ENCODE results near the gene FAM83E. TPM values are rescaled to one million over a fixed set of nuclear protein-coding genes. Genes with fewer than 3 reads are reported as not detected.
A peak's percentile ranks its signal among the peaks of the same experiment; 100 is the strongest.

The FAM83E gene
- total RNA-seq, 1 experiment from 2014 or later, result 1.6 TPM

DNA sequence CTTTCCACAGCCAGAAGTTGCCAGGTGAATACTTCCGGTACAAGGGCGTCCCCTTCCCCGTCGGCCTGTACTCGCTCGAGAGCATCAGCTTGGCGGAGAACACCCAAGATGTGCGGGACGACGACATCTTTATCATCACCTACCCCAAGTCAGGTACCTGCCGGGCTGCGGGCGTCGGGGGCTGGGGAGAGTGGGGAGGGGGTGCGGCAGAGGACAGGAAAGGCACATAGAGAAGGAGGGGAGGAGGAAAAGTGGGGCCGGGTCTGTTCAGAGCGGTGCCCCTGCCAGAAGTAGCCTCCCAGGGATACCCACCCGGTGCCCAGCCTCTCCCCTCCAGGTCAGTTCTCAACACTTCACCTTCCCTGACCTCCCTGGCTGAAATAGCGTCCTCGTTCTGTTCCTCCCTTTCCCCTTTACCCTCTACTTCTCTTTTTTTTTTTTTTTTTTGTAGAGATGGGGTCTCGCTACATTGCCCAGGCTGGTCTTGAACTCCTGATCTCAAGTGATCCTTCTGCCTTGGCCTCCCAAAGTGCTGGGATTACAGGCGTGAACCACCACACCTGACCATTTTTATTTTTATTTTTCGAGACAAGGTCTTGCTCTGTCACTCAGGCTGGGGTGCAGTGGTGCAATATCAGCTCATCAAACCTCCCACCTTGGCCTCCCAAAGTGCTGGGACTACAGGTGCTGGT is 38.8 kb downstream of the FAM83E start:
- no peak for DNase-seq (ENCODE audit: low read depth)

DNA sequence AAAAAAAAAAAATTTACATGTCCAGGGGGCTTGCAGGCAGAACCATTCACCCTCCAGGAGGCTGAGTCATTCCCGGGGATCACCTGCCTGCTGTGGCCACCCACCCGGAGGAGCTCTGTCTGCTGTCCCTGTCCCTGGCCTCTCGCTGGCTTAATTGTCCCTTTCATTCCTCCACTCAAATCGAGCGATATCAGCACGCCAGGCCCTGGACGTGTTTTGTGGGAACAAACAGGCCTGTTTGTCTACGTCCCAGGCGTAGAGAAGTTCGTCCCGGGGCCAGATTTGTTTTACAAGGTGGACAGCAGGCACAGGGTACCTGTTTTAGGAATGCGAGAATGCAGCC is 41.7 kb downstream of the FAM83E start:
- no peak for DNase-seq (ENCODE audit: low read depth)

DNA sequence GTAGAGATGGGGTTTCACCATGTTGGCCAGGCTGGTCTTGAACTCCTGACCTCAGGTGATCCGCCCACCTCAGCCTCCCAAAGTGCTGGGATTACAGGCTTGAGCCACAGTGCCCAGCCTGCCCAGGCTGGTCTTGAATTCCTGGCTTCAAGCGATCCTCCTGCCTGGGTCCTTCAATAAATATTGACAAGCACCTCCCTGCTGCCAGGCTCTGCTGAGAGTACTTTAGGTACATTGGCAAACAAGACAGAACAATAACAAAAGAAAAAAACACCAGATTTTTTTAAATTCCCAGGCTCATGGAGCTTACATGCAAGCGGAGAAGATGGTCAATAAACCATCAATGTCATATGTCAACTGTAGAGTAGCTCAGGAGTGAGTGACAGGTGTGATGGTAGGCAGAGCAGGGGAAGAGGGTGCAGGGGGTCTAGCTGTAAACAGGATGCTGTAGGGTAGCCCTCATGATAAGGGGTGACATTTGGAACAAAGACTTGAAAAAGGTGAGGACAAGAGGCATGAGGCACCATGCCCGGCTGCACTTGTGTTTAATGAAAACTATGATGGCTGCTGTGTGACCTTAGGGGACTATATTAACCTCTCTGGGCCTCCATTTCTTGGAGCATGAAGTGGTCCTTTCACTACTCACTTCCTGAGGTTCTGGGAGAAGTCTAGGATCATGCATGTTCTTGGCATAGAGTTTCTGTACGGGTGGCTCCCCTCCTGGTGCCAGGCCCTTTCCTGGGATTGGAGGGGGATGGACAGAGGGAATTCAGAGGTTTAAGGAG is 43.3 kb downstream of the FAM83E start:
- no peak for DNase-seq (ENCODE audit: low read depth)

DNA sequence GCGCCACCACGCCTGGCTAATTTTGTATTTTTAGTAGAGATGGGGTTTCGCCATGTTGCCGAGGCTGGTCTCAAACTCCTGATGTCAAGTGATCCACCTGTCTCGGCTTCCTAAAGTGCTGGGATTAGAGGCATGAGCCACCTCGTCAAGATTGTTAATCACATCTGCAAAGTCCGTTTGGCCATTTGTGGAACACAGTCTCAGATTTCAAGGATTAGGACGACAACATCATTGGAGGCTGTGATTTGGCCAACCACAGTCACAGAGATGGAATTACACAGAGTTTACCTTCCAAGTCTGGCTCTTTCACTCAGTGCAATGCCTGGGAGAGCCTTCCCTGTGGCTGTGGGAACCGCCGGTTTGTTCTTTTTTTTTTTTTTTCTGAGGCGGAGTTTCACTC is 45.1 kb downstream of the FAM83E start:
- peak; percentile 58 for DNase-seq (ENCODE audit: low read depth)

DNA sequence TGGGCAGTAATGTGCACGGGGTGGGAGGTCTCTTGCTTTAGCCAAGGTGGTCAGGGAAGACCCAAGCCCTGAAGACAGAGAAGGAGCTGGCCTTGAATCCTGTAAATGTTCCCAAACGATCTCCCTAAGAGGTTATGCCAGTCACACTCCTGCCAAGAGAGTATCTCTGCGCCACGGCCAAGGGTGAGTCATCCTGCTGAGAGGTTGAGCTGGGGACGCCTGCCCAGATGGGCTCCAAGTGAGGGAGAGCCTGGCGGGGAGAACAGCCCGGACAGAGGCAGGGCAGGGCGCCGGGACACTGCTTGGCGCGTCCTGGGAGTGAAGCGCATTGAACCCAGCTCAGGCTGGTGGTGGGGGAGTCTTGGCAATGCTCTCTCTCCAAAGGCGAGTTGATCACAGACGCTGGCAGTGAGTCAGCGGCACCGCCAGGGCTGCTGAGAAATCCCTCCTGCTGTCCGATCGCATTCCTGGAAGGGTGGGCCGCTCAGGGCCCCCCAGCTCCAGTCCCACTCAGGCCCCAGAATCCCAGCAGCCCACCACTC is 46.5 kb downstream of the FAM83E start:
- peak; percentile 95 for DNase-seq (ENCODE audit: low read depth)

DNA sequence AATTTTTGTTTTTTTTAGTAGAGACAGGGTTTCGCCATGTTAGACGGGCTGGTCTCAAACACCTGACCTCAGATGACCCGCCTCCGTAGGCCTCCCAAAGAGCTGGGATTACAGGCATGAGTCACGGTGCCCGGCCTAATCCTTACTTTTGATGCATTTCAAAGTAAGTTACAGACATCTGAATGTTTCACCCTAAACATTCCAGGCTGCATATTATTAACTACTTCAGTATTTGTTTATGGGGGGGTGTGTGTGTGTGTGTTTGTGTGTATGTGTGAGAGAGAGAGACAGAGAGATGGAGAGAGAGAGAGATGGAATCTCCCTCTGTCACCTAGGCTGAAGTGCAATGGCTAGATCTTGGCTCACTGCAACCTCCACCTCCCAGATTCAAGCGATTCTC is 49.8 kb downstream of the FAM83E start:
- peak; percentile 74 for DNase-seq (ENCODE audit: low read depth)

Other genes starting within 250 kb of the FAM83E start
- gene KDELR1, start 223.5 kb downstream of the FAM83E start, total RNA-seq (2014; rRNA removed; shearing (Covaris generic)), result 153 and 156 TPM in 2 replicates
- gene GRIN2D, start 221.4 kb downstream of the FAM83E start, total RNA-seq (2014; rRNA removed; shearing (Covaris generic)), result 0.60 and 0.68 TPM in 2 replicates
- gene GRWD1, start 169.1 kb downstream of the FAM83E start, total RNA-seq (2014; rRNA removed; shearing (Covaris generic)), result 28.2 and 38.0 TPM in 2 replicates
- gene KCNJ14, start 159.5 kb downstream of the FAM83E start, total RNA-seq (2014; rRNA removed; shearing (Covaris generic)), result 0.48 and 1.1 TPM in 2 replicates
- 39.0 and 74.3 TPM in 2 replicates for gene CYTH2, start 145.7 kb downstream of the FAM83E start, total RNA-seq (2014; rRNA removed; shearing (Covaris generic))
- gene LMTK3, start 103.2 kb downstream of the FAM83E start, total RNA-seq (2014; rRNA removed; shearing (Covaris generic)), result not detected in 2 replicates
- 0.39 TPM in 1 of 2 replicates, not detected in the other for gene SULT2B1, start 62.9 kb downstream of the FAM83E start, total RNA-seq (2014; rRNA removed; shearing (Covaris generic))
- gene SPACA4, start 8.3 kb downstream of the FAM83E start, total RNA-seq (2014; rRNA removed; shearing (Covaris generic)), result not detected in 2 replicates
- gene RPL18, start 4.1 kb upstream of the FAM83E start, total RNA-seq (2014; rRNA removed; shearing (Covaris generic)), result 2,104 and 2,291 TPM in 2 replicates
- gene SPHK2, start 4.4 kb upstream of the FAM83E start, total RNA-seq (2014; rRNA removed; shearing (Covaris generic)), result 4.7 and 7.7 TPM in 2 replicates
- gene DBP, start 22.3 kb upstream of the FAM83E start, total RNA-seq (2014; rRNA removed; shearing (Covaris generic)), result 16.6 and 17.2 TPM in 2 replicates
- gene CA11, start 31.1 kb upstream of the FAM83E start, total RNA-seq (2014; rRNA removed; shearing (Covaris generic)), result 2.1 and 3.8 TPM in 2 replicates
- 0.39 TPM in 1 of 2 replicates, not detected in the other for gene NTN5, start 57.9 kb upstream of the FAM83E start, total RNA-seq (2014; rRNA removed; shearing (Covaris generic))
- not detected in 2 replicates for gene FUT2, start 80.9 kb upstream of the FAM83E start, total RNA-seq (2014; rRNA removed; shearing (Covaris generic))
- gene MAMSTR, start 104.6 kb upstream of the FAM83E start, total RNA-seq (2014; rRNA removed; shearing (Covaris generic)), result 0.24 and 0.39 TPM in 2 replicates
- gene RASIP1, start 125.5 kb upstream of the FAM83E start, total RNA-seq (2014; rRNA removed; shearing (Covaris generic)), result 1.9 and 2.3 TPM in 2 replicates
- 0.12 TPM in 1 of 2 replicates, not detected in the other for gene IZUMO1, start 131.8 kb upstream of the FAM83E start, total RNA-seq (2014; rRNA removed; shearing (Covaris generic))
- gene FUT1, start 137.6 kb upstream of the FAM83E start, total RNA-seq (2014; rRNA removed; shearing (Covaris generic)), result 0.60 and 0.78 TPM in 2 replicates
- not detected in 2 replicates for gene FGF21, start 140.4 kb upstream of the FAM83E start, total RNA-seq (2014; rRNA removed; shearing (Covaris generic))
- 61.9 and 63.8 TPM in 2 replicates for gene BCAT2, start 196.0 kb upstream of the FAM83E start, total RNA-seq (2014; rRNA removed; shearing (Covaris generic))
- gene HSD17B14, start 221.4 kb upstream of the FAM83E start, total RNA-seq (2014; rRNA removed; shearing (Covaris generic)), result 0.84 and 3.0 TPM in 2 replicates